ENCODE data around the gene DCAF7.

Gene DCAF7

GRCh38 chr17:63595132-63595531 is 44.9 kb downstream of the DCAF7 start:
- DNase-seq, result no peak

- DNase-seq, result no peak
Measured at GRCh38 chr17:63596856-63597586, 46.7 kb downstream of the DCAF7 start.

DNA sequence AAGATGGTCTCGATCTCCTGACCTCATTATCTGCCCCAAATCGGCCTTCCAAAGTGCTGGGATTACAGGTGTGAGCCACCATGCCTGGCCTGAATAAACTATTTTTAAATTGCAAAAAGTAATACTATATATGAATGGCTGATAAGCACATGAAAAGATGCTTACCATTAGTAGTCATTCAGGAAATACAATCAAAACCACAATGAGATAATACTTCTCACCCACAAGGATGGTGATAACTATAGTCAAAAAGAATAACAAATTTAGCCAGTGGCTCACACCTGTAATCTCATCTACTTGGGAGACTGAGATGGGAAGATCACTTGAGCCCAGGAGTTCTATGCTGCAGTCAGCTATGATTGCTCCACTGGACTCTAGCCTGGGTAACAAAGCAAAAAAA is 48.0 kb downstream of the DCAF7 start:
- no peak for DNase-seq

DNA sequence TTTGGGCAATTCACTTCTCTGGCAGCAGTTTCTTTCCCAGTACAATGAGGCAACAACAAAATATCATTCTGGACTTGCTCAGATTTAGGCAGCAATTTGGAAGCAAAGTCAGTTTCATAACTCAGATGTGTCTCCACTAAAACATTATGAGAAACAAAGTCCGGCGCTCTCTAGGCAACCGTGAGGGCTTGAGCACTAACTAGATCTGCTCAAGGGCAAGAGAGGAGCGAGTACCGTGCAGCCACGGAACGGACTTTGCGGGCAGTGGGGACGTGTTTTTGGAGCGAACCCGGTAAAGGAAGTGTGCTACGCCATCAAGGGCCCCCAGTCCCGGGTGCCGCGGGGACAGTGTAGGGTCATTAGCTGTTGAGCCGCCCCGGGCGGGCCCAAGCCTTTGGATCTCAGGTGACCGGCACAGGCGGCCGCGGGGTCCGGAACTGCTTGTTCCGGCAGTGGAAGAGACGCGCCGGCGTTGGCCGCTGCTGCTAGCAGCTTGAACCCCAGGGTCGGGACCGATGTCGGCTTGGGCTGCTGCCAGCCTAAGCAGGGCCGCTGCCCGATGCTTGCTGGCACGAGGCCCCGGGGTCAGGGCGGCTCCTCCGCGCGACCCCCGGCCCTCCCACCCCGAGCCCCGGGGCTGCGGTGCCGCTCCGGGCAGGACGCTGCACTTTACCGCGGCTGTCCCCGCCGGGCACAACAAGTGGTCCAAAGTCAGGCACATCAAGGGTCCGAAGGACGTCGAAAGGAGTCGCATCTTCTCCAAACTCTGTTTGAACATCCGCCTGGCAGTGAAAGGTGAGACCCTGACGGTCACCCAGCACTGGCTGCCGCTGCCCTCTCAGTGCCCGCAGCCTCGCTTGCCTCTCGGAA is 50.5 kb downstream of the DCAF7 start, which contains the start of gene TACO1:
Gene TACO1, plus strand, starts transcription at position 327 of the 870 bp plus-strand sequence. Its CDS starts 189 bp downstream, at position 516.
- peak; percentile 84 for DNase-seq

DNA sequence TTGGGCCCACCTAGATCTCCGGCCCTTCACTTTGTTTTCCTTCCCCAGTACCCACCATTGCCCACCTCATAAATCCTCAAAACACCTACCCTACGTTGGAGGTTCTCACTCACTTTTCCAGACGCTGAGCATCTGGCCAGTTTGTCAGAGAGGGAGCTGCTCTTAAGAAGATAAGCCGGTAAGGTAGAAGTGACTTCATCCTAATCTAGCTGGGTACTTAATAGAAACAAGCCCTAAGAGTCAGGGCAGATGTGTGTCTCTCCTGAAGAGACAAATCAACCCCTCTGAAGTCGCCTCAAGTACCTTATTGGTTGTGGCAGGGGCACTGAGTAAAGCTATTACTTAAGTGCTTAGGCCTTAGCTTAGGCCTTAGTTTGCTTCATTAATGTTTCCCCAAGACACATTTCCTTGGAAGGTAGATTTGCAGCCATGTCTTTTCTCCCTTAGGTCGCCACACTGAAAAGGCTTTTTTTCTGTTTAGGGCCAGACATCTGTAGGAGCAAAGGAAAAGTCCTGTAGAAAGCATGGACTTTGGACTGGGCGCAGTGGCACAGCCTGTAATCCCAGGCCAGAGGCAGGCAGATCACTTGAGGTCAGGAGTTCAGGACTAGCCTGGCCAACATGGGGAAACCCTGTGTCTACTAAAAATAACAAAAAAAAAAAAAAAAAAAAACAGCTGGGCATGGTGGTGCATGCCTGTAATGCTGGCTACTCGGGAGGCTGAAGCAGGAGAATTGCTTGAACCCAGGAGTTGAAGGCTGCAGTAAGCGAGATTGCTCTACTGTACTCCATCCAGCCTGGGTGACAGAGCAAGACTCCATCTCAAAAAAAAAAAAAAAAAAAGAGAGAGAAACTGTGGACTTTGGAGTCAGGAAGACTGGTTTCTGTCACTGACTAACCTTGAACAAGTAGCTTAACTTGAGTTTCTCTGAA is 51.4 kb downstream of the DCAF7 start:
- no peak for DNase-seq

DNA sequence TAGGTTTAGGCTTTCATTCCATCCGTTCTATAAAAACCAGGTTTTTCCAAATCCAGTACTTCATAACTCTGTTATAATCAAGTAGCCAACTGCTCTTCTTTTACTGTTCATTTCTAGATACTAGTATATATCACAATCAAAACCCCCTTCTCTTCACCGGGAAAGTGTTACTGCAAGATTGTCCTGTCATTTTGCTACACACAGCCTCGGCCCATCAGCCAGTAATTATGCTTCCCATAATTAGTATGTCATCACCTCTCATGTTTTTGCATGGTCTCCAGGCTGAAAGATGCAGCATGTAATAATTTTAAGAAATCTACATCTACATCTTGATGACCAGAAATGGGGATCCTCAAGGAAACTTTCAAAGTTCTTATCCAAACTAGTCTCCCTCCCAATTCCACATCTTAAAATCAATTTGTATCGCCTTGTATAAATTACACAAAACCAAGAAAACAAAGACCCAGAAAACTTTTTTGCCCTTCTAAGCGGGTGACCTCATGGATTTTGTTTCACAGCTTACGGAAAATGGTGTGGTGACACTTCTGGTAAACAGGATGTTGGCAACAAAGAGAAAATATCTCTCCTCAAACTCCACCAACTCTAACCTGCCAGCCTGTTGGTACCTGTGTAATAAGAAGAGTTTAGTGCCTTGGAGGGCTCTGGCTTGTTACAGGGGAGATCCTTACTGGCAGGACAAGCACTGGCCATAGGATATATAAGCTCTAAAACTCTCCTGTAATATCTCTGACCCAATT is 59.7 kb downstream of the DCAF7 start:
- no peak for DNase-seq

DNA sequence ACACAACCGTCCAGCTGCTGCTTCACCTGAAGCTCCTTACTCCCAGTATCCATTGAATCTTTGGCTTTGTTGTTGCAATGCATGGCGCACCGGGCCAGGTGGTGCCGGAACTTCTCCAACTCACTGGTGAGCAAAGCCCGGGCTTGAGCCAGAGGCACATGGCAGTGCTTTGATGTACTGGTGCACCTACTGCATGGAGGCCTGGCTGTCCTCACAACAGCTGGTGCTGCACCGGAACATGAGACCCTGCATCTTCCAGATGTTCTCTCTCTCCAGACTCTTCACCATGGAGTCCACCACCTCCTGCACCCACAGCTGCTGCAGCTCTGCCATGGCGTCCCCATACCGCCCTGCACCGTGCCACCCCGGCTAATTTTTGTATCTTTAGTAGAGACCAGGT is 60.6 kb downstream of the DCAF7 start:
- DNase-seq, result no peak

GRCh38 chr17:63611354-63611753 is 61.1 kb downstream of the DCAF7 start:
- DNase-seq, result no peak

DNA sequence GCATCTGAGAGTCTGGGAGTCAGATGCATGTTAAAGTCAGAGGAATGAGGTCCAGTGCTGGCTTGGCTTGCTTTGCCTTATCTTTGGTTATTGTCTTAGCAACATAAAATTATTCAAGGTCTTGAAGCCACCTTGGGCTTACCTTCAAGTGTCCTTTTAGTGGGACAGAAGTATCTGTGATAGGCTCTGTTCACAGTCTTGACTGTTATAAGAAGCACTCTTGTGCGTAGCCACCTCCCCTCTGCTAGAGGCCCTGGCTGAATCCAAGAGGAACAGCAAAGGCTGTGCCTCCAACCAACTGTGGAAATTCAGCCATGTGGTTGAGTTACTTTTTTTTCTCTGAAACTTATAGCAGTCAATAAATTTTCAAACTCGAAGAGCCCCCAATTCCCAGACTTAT is 63.4 kb downstream of the DCAF7 start:
- DNase-seq, result no peak

GRCh38 chr17:63621229-63621683 is 71.0 kb downstream of the DCAF7 start:
- no peak for DNase-seq

GRCh38 chr17:63621684-63622573 is 71.7 kb downstream of the DCAF7 start, which contains the start of gene MAP3K3:
Gene MAP3K3 (plus strand): TSS chr17:63622417. CDS start chr17:63622760, 343 bp downstream.
- DNase-seq, result peak; percentile 100

DNA sequence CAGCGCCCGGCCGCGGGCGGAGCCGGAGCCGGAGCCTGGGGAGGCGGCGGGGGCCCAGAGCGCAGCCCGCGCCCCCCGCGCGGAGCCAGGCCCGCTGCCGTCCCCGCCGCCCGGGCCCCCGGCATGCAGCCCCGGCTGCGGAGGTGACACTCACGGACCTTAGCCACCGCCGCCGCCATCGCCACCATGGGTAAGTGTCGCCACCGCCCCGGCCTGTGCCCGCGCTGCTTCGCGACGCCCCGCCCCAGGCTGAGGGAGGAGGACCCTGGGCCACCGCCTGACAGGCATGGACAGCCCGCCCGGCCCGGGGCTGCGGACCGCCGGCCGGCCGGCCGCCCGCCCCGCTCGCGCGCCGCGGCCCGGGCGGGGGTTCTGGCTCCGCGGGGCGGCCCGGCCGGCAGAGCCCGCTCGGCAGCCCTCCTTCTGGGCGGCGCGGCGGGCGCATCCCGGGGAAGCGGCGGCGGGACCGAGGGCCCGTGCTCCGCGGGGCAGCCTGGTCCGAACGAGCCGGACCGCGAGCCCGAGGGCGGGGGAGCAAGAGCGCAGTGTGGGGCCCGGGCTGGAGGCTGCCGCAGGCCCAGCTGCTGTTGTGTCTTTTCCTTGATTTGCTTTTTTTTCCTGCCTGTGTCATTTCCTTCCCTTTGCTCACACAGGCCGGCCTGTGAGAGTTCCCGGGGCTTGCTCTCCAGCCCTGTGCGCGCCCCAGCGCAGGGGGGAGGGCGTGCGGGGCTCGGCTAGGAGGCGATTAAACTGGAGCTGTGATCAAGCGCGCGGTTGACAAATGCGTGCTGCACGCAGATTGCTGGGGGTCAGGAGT is 72.5 kb downstream of the DCAF7 start:
- DNase-seq, result peak; percentile 73

DNA sequence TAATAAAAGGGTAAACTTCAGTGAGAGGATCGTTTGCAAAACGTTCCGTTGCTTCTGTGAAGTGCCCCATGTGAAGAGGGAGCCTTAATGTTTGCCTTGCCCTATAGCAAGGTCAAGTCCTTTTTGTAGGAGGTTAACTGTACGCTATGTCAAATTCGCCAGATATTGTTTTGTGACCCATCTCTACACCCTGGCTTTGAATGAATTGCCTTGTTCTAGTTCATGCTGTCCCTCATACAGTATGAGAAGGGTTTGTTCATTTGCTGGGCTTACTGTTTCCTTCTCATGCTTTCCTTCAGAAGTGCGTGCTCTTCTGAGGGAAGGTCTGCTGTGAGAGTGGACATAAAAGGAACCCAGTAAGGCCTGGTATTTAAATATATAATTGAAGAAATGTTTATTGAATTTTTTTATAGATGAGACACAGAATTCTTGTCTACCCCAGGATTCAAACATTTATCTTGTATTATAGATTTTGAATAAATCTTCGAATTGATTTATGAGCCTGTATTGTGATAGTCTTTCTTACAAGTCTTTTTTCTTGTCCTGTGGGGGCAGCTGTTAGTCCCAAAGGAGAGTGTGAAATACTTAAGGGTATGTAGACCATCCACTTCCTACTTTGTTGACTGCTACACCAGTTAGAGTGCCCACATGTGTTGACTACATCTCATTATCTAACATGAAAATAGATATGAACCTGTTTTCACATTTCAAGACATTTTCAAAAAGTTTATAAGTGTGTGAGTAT is 73.7 kb downstream of the DCAF7 start:
- DNase-seq, result no peak

DNA sequence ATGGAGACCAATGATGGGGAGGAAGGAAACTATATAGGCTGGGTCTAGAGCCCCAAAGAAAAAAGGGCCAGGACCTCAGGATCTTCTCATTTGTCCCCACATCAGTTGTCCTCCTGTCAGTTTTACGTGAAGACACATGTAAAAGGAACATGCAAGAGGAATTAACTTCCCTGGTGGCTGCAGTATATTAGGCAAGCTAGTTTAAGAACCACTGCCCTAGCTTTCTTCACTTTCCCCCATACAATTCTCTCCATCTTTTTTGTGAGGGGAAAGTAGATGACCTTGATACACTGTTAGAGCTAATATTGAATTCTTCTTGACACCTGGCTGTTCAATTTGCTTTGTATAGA is 74.2 kb downstream of the DCAF7 start:
- no peak for DNase-seq

GRCh38 chr17:63626551-63627180 is 76.4 kb downstream of the DCAF7 start:
- DNase-seq, result no peak

DNA sequence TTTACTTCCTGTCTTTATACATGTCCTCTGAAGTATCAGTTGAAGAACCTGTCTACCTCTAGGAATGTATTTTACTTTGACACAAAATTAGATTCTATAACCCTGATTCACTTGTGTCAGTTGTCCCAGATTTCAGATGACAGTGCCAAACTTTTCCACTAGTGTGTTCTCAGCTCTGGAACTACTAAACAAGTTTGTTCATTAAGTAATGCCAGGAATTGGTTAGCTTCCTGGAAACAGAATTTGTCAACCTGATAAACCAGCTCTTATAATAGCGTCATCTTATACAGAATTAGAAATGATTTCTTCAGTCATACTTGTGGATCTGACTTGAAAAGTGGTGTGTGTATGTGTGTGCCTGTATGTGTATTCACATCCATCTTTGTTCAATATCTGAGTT is 79.3 kb downstream of the DCAF7 start:
- DNase-seq, result no peak

DNA sequence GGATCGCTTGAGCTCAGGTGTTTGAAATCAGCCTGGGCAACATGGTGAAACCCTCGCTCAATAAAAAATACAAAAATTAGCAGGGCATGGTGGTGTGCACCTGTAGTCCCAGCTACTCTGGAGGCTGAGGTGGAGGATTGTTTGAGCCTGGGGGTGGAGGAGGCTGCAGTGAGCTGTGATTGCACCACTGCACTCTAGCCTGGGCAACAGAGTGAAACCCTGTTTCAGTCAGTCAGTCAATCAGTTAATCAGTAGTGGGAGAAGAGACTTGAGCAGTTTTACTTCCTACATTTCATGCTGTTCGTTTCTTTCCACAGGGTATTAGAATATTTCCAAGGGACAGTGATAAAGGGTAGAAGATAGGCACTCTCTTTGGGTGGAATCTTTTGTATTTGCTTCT is 80.8 kb downstream of the DCAF7 start:
- no peak for DNase-seq

DNA sequence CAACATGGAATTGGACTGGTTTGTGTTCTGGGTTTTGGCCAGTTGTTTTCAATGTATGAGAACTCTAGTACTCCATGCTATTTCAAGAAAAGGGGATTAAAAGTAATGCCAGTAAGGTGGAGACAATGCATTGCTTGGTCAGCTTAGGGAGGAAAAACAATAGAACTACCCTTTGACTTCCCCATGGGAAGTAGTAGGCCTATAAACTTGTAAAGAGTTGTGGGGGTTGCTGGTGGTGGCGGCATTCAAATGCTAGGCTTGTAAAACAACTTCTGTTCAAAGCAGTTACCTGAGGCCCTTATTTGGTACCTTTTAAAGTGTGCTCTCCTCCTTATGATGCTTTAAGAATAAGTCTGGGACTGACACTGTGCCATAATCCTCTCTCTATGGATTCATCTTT is 81.3 kb downstream of the DCAF7 start:
- no peak for DNase-seq

DNA sequence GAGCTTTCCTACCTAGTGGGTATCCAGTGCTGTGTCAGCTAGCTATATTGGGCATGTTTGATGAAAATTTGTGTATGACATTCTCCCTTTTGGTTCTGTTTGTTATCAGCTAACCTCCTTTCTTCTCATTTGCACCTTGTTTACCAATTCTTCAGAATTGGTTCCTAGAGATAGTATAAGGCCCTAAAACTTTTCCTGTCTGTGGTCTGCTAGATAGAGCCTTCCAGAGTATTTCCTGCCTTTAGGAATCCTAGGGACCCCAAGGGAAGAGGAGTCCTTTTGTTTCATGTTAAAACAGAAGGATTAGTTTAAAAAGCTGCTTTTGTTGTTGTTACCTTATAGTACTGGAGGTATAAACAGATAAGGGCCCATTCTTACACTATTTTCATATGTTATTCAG is 83.5 kb downstream of the DCAF7 start:
- DNase-seq, result no peak

Data from left hindlimb (tissue), 1 donor.